Left ventricle myocardium inferior (tissue), 1 donor: Measurements from ENCODE around the gene FCN3. TPM values are rescaled to one million over a fixed set of nuclear protein-coding genes. Genes with fewer than 3 reads are reported as not detected.
A peak's percentile ranks its signal among the peaks of the same experiment; 100 is the strongest.

ENCODE experiments used
- DNase-seq: peaks from one replicate; pipeline ENCODE4 v3.0.0-alpha.2; 2020
- H3K27ac ChIP-seq: fragments of 200-600 bp; replicated peaks from 2 replicates; pipeline ENCODE4 v1.8.0; 2021
- H3K27me3 ChIP-seq: fragments of 200-600 bp; 2 replicates; pipeline ENCODE4 v1.8.0; 2021; ENCODE audit warnings: low read depth
- H3K36me3 ChIP-seq: fragments of 200-600 bp; 2 replicates; pipeline ENCODE4 v1.8.0; 2021
- H3K4me1 ChIP-seq: fragments of 200-600 bp; 2 replicates; pipeline ENCODE4 v1.8.0; 2021
- H3K4me3 ChIP-seq: fragments of 200-600 bp; 2 replicates; pipeline ENCODE4 v1.8.0; 2021; ENCODE audit warnings: mild to moderate bottlenecking, moderate library complexity
- H3K9me3 ChIP-seq: fragments of 200-600 bp; replicated peaks from 2 replicates; pipeline ENCODE4 v1.8.0; 2021
- CTCF ChIP-seq: fragments of 200-600 bp; IDR thresholded peaks from 2 replicates; pipeline ENCODE4 v1.8.0; 2021; ENCODE audit warnings: antibody characterized with exemption, mild to moderate bottlenecking, borderline replicate concordance
- intact Hi-C: fragments of 100-400 bp; cut with micrococcal nuclease; formaldehyde crosslinking; loops from one replicate; pipeline ENCODE4 v1.11.0; 2022
- total RNA-seq: library from RNA; stranded (reverse); fragmentation: NEBNext Ultra II Directional; extraction: Animal tissue kit (Norgen Biotek cat#: 25700); gene quantifications from one replicate; pipeline ENCODE4 v1.2.1, GENCODE V29; 2021
- donor health status: DM: no; HTN: yes; CAD: no; lungs with severe emphysema.

Gene FCN3
- total RNA-seq, 1 donor from 2014 or later, result 27.3 TPM

GRCh38 chr1:27360159-27361043, 14.2 kb downstream of the FCN3 start:
- Histone ChIP-seq H3K27me3 (no peaks in the 10 kb centered on the region), H3K4me1 (peaks cover 54% of the 10 kb centered on the region), H3K4me3 (peak overlapping the region; percentile 59), H3K36me3 (peaks cover 98% of the 10 kb centered on the region), H3K27ac (no peak overlapping the region), H3K9me3 (no peaks in the 10 kb centered on the region)
- intact Hi-C loops, result no loop called here
- DNase-seq, result no peak
- no peak for TF ChIP-seq CTCF

GRCh38 chr1:27359822-27360158, 14.8 kb downstream of the FCN3 start:
- no peak for DNase-seq
- Histone ChIP-seq H3K27ac (no peak overlapping the region), H3K4me1 (peaks cover 48% of the 10 kb centered on the region), H3K36me3 (peaks cover 100% of the 10 kb centered on the region), H3K9me3 (no peaks in the 10 kb centered on the region), H3K4me3 (peak overlapping the region; percentile 59), H3K27me3 (no peaks in the 10 kb centered on the region)
- TF ChIP-seq CTCF, result no peak
- intact Hi-C loops, result no loop called here

GRCh38 chr1:27358928-27359313, 15.7 kb downstream of the FCN3 start:
- no peaks in the 10 kb centered on the region for H3K27me3 ChIP-seq
- DNase-seq, result no peak
- H3K27ac ChIP-seq, result no peak overlapping the region
- H3K4me1 ChIP-seq, result peaks cover 40% of the 10 kb centered on the region
- H3K4me3 ChIP-seq, result no peak overlapping the region
- H3K9me3 ChIP-seq, result no peaks in the 10 kb centered on the region
- intact Hi-C loops, result no loop called here
- no peak for TF ChIP-seq CTCF
- peaks cover 100% of the 10 kb centered on the region for H3K36me3 ChIP-seq

- H3K9me3 ChIP-seq, result no peaks in the 10 kb centered on the region
- no peaks in the 10 kb centered on the region for H3K27me3 ChIP-seq
- no peak overlapping the region for H3K27ac ChIP-seq
- H3K4me3 ChIP-seq, result no peak overlapping the region
- H3K36me3 ChIP-seq, result peaks cover 100% of the 10 kb centered on the region
- no peak for TF ChIP-seq CTCF
- intact Hi-C loops, result no loop called here
- no peak for DNase-seq
- H3K4me1 ChIP-seq, result peaks cover 33% of the 10 kb centered on the region
These were observed 16.3 kb downstream of the FCN3 start for GRCh38 chr1:27358038-27358927.

- no peak overlapping the region for H3K4me3 ChIP-seq
- peak overlapping the region; percentile 15 for H3K27ac ChIP-seq
- H3K9me3 ChIP-seq, result no peaks in the 10 kb centered on the region
- peak; percentile 98 for TF ChIP-seq CTCF
- intact Hi-C loops, result no loop called here
- no peaks in the 10 kb centered on the region for H3K27me3 ChIP-seq
- H3K36me3 ChIP-seq, result peaks cover 96% of the 10 kb centered on the region
- H3K4me1 ChIP-seq, result peaks cover 32% of the 10 kb centered on the region
- peak; percentile 76 for DNase-seq
These were observed 17.2 kb downstream of the FCN3 start for GRCh38 chr1:27357281-27358037.
